HL-60 (cell line): ENCODE data around the gene MAD1L1.

ENCODE experiments used
- GABPA ChIP-seq: IDR thresholded peaks from 2 replicates; pipeline ENCODE4 v1.6.1; 2012; ENCODE audit warnings: low read depth
- POLR2AphosphoS5 ChIP-seq: IDR thresholded peaks from 2 replicates; pipeline ENCODE4 v1.6.1; 2012; ENCODE audit warnings: low read depth
- TF ChIP-seq, protein P1 (sequence below): IDR thresholded peaks from one replicate; pipeline ENCODE4 v1.5.1; 2011; ENCODE audit warnings: low read length, control low read depth, inconsistent platforms; ENCODE audit not compliant: insufficient read depth
- TF ChIP-seq, protein P2 (sequence below): IDR thresholded peaks from 2 replicates; pipeline ENCODE4 v1.6.1; 2012; ENCODE audit warnings: low read depth; ENCODE audit not compliant: insufficient replicate concordance

DNA sequence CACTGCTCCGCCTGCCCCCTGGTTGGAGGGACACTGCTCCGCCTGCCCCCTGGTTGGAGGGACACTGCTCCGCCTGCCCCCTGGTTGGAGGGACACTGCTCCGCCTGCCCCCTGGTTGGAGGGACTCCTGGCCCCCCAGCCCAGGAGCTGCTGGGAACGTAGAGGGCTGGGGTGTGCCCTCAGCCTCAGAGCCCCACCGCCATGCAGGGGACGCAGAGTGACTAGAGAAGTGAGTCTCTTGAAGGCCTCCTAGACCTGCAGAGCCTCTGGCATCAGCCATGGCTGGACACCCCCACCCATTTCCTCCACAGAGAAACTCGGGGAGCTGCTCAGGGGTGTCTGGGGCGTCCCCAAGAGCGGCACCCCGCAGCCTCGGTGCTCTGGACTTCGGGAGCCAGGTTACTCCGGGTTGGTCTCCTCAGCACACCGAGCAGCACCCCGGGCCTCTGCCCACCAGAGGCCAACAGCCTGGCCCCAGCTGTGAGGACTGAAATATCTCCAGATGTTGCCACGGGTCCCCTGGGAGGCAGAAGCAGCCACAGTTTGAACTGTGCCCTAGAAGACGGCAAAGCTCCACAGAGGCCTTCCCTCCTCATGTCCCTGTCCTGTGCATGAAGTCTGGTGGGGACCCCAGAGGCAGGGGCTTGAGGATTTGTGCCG lies 370.8 kb downstream of the MAD1L1 start:
- TF ChIP-seq, protein P1, sequence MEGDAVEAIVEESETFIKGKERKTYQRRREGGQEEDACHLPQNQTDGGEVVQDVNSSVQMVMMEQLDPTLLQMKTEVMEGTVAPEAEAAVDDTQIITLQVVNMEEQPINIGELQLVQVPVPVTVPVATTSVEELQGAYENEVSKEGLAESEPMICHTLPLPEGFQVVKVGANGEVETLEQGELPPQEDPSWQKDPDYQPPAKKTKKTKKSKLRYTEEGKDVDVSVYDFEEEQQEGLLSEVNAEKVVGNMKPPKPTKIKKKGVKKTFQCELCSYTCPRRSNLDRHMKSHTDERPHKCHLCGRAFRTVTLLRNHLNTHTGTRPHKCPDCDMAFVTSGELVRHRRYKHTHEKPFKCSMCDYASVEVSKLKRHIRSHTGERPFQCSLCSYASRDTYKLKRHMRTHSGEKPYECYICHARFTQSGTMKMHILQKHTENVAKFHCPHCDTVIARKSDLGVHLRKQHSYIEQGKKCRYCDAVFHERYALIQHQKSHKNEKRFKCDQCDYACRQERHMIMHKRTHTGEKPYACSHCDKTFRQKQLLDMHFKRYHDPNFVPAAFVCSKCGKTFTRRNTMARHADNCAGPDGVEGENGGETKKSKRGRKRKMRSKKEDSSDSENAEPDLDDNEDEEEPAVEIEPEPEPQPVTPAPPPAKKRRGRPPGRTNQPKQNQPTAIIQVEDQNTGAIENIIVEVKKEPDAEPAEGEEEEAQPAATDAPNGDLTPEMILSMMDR = no peak
- TF ChIP-seq POLR2AphosphoS5 (no peak), GABPA (no peak)
- TF ChIP-seq, protein P2, sequence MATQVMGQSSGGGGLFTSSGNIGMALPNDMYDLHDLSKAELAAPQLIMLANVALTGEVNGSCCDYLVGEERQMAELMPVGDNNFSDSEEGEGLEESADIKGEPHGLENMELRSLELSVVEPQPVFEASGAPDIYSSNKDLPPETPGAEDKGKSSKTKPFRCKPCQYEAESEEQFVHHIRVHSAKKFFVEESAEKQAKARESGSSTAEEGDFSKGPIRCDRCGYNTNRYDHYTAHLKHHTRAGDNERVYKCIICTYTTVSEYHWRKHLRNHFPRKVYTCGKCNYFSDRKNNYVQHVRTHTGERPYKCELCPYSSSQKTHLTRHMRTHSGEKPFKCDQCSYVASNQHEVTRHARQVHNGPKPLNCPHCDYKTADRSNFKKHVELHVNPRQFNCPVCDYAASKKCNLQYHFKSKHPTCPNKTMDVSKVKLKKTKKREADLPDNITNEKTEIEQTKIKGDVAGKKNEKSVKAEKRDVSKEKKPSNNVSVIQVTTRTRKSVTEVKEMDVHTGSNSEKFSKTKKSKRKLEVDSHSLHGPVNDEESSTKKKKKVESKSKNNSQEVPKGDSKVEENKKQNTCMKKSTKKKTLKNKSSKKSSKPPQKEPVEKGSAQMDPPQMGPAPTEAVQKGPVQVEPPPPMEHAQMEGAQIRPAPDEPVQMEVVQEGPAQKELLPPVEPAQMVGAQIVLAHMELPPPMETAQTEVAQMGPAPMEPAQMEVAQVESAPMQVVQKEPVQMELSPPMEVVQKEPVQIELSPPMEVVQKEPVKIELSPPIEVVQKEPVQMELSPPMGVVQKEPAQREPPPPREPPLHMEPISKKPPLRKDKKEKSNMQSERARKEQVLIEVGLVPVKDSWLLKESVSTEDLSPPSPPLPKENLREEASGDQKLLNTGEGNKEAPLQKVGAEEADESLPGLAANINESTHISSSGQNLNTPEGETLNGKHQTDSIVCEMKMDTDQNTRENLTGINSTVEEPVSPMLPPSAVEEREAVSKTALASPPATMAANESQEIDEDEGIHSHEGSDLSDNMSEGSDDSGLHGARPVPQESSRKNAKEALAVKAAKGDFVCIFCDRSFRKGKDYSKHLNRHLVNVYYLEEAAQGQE = no peak
